Panc1 (cell line): ENCODE results near the gene ANKMY2. TPM values are rescaled to one million over a fixed set of nuclear protein-coding genes. Genes with fewer than 3 reads are reported as not detected.
A peak's percentile ranks its signal among the peaks of the same experiment; 100 is the strongest.

Source experiments
- ATAC-seq: fragments of 200-7000 bp; cut with Tn5 transposase; 2 replicates; pipeline ENCODE4 v1.9.1; 2020; ENCODE audit warnings: mild to moderate bottlenecking, moderate library complexity
- BruUV-seq: library from RNA; stranded (reverse); fragments of 400-500 nt; replicated peaks from 2 replicates; lab custom pipeline; 2021; lab: Mats Ljungman, UMichigan
- CTCF ChIA-PET: fragments of 300-600 bp; sonication (Branson Sonifier 250); formaldehyde crosslinking; loops from one replicate; lab custom pipeline; 2022; ENCODE audit warnings: antibody characterized with exemption; lab: Charles Lee
- POLR2A ChIA-PET: fragments of 300-600 bp; sonication (Branson Sonifier 250); formaldehyde crosslinking; loops from one replicate; lab custom pipeline; 2022; ENCODE audit warnings: antibody characterized with exemption; lab: Charles Lee
- DNase-seq: peaks from one replicate; pipeline ENCODE4 v3.0.0-alpha.2; 2010; ENCODE audit warnings: low read depth, low spot score
- H3K27ac ChIP-seq: 2 replicates; pipeline ENCODE4 v1.5.1; 2011; ENCODE audit warnings: mild to moderate bottlenecking, low read length, inconsistent platforms
- H3K27me3 ChIP-seq: fragments of 200-500 bp; sonication (Bioruptor generic); 2 replicates; pipeline ENCODE4 v1.6.0; 2014; ENCODE audit warnings: low read length, inconsistent platforms; ENCODE audit not compliant: control insufficient read depth, insufficient read depth
- H3K36me3 ChIP-seq: fragments of 200-500 bp; sonication (Bioruptor generic); 2 replicates; pipeline ENCODE4 v1.5.1; 2014; ENCODE audit warnings: inconsistent platforms, mild to moderate bottlenecking, low read length, moderate library complexity; ENCODE audit not compliant: control insufficient read depth, insufficient read depth
- H3K4me1 ChIP-seq: 2 replicates; pipeline ENCODE4 v1.5.1; 2011; ENCODE audit warnings: inconsistent platforms, mild to moderate bottlenecking, low read length, moderate library complexity; ENCODE audit not compliant: control insufficient read depth, insufficient read depth
- H3K4me3 ChIP-seq, 2 experiments: 2 replicates each; pipeline ENCODE4 v1.5.1; 2011 to 2012; ENCODE audit warnings: low read depth in 2 of 2, low read length in 2 of 2, mild to moderate bottlenecking in 2 of 2, inconsistent platforms in 1 of 2, moderate library complexity in 1 of 2
- H3K9me3 ChIP-seq: fragments of 200-500 bp; sonication (Bioruptor generic); 2 replicates; pipeline ENCODE4 v1.5.1; 2014; ENCODE audit warnings: low read depth, mild to moderate bottlenecking, inconsistent platforms, low read length, moderate library complexity; ENCODE audit not compliant: control insufficient read depth, insufficient read depth
- CTCF ChIP-seq: fragments of 450-650 bp; IDR thresholded peaks from 2 replicates; pipeline ENCODE4 v1.5.1; 2017; ENCODE audit warnings: mild to moderate bottlenecking
- POLR2AphosphoS5 ChIP-seq: IDR thresholded peaks from 2 replicates; pipeline ENCODE4 v1.6.1; 2012; ENCODE audit warnings: mild to moderate bottlenecking, low read depth, low read length, moderate library complexity
- SIN3A ChIP-seq: IDR thresholded peaks from 2 replicates; pipeline ENCODE4 v1.6.1; 2012; ENCODE audit warnings: low read depth, mild to moderate bottlenecking, low read length, moderate library complexity, borderline replicate concordance; ENCODE audit not compliant: insufficient read depth
- TCF7L2 ChIP-seq: IDR thresholded peaks from 2 replicates; pipeline ENCODE4 v1.6.1; 2011; ENCODE audit warnings: mild to moderate bottlenecking, low read depth, low read length, inconsistent platforms
- in situ Hi-C: cut with HindIII; loops from 2 replicates; pipeline ENCODE4 v1.10.0; 2016; ENCODE audit warnings: low sequenced_read_pairs, low pct_unique_long_range_greater_than_20kb
- intact Hi-C: fragments of 100-400 bp; cut with micrococcal nuclease; formaldehyde crosslinking; loops from one replicate; pipeline ENCODE4 v1.10.0; 2022; ENCODE audit not compliant: unreplicated experiment
- total RNA-seq: library from RNA; stranded (reverse); gene quantifications from one replicate; pipeline ENCODE4 v1.2.1, GENCODE V29; 2021; ENCODE audit not compliant: unreplicated experiment
- TF ChIP-seq, protein P1 (sequence below), 2 experiments: IDR thresholded peaks; 2 replicates each; pipeline ENCODE4 v1.6.1; 2011 to 2012; ENCODE audit warnings: low read depth in 2 of 2, control low read depth in 1 of 2, low read length in 1 of 2, mild to moderate bottlenecking in 1 of 2, moderate library complexity in 1 of 2; ENCODE audit not compliant: insufficient read depth in 1 of 2

Gene ANKMY2
- total RNA-seq, 1 experiment from 2014 or later = 18.6 TPM

DNA sequence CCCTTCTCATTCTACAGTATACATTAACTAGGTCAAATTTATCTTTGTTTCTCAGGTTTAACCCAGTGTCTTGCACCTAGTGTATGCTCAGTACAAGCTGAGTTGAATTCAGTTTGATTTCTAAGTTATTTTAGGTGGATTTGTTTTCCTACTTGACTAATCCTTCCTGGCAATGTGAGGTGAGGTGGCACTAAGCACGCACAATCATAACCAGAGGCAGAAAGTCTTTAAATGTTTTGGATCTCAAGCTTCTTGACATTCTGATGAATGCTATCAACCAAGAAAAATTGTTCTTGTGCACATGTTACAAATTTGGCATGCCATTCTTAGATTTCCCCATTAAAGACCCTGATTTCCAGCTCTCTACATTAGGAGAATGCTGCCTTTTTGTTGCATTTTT is 3.6 kb upstream of the ANKMY2 start:
- DNase-seq = no peak
- no peak for ATAC-seq
- intact Hi-C loops (no loop called here), in situ Hi-C loops (no loop called here)
- POLR2A ChIA-PET = no interaction called here
- H3K27me3 ChIP-seq = no peaks in the 10 kb centered on the region
- H3K4me3 ChIP-seq = peak overlapping the region in 1 of 2 experiments; percentile 18; a peak in 1 of 4 replicates
- no peak for TF ChIP-seq CTCF
- TF ChIP-seq, protein P1, sequence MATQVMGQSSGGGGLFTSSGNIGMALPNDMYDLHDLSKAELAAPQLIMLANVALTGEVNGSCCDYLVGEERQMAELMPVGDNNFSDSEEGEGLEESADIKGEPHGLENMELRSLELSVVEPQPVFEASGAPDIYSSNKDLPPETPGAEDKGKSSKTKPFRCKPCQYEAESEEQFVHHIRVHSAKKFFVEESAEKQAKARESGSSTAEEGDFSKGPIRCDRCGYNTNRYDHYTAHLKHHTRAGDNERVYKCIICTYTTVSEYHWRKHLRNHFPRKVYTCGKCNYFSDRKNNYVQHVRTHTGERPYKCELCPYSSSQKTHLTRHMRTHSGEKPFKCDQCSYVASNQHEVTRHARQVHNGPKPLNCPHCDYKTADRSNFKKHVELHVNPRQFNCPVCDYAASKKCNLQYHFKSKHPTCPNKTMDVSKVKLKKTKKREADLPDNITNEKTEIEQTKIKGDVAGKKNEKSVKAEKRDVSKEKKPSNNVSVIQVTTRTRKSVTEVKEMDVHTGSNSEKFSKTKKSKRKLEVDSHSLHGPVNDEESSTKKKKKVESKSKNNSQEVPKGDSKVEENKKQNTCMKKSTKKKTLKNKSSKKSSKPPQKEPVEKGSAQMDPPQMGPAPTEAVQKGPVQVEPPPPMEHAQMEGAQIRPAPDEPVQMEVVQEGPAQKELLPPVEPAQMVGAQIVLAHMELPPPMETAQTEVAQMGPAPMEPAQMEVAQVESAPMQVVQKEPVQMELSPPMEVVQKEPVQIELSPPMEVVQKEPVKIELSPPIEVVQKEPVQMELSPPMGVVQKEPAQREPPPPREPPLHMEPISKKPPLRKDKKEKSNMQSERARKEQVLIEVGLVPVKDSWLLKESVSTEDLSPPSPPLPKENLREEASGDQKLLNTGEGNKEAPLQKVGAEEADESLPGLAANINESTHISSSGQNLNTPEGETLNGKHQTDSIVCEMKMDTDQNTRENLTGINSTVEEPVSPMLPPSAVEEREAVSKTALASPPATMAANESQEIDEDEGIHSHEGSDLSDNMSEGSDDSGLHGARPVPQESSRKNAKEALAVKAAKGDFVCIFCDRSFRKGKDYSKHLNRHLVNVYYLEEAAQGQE (IDR thresholded peaks at IDR 0.05; ENCODE audit: insufficient read depth in 1 of 2, low read depth in 2 of 2, low read length in 1 of 2) = no peak
- no peak for TF ChIP-seq TCF7L2
- no peak for TF ChIP-seq POLR2AphosphoS5
- no peak for TF ChIP-seq SIN3A
- no peaks in the 10 kb centered on the region; the same call in 1 of the 2 replicates for H3K36me3 ChIP-seq
- H3K27ac ChIP-seq = peak overlapping the region; percentile 49
- CTCF ChIA-PET = no interaction called here
- peaks cover 37% of the 10 kb centered on the region for H3K4me1 ChIP-seq
- H3K9me3 ChIP-seq = no peaks in the 10 kb centered on the region
- BruUV-seq = no TSS peak

- no peaks in the 10 kb centered on the region for H3K27me3 ChIP-seq
- peak overlapping the region; percentile 49 for H3K27ac ChIP-seq
- intact Hi-C loops (no loop called here), in situ Hi-C loops (no loop called here)
- POLR2A ChIA-PET = no interaction called here
- CTCF ChIA-PET = no interaction called here
- peak overlapping the region in 1 of 2 experiments; percentile 18; a peak in 3 of 4 replicates for H3K4me3 ChIP-seq
- no peak for ATAC-seq
- BruUV-seq = no TSS peak
- DNase-seq = no peak
- no peaks in the 10 kb centered on the region for H3K9me3 ChIP-seq
- H3K4me1 ChIP-seq = peaks cover 43% of the 10 kb centered on the region
- TF ChIP-seq SIN3A (no peak), TCF7L2 (no peak), POLR2AphosphoS5 (no peak), CTCF (no peak)
- TF ChIP-seq, protein P1 (IDR thresholded peaks at IDR 0.05; ENCODE audit: insufficient read depth in 1 of 2, low read depth in 2 of 2, low read length in 1 of 2) = no peak
- H3K36me3 ChIP-seq = no peaks in the 10 kb centered on the region; the same call in 1 of the 2 replicates
These were observed 3.0 kb upstream of the ANKMY2 start for GRCh38 chr7:16648551-16648950.
